ENCODE data around the gene CDKN2AIPNL.

CDKN2AIPNL gene

DNA sequence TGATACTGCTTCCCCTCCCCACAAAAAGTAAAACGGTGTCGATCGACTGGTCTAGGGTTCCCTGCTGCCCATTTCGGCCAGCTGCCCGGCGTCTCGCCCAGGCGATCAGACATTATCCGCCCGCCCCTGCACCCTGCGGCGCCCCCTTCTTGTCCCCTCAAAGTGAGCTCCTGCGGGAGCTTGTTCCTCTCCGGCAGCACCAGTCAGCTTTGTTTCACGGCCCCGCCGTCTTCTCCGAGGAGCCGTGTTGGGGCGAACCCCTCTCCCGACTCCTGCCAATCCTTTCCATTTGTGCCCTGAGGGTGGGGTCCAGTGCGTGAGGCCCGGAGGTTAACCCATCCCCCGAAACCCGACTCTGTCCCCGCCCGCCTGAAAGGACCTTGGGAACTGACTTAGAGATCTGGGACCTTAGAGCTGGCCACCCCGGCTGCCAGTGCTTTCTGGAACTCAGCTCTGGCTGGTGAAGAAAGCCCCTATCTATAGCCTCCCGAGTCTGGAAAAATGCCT, 39.8 kb downstream of the CDKN2AIPNL start:
- TF ChIP-seq, protein P1, sequence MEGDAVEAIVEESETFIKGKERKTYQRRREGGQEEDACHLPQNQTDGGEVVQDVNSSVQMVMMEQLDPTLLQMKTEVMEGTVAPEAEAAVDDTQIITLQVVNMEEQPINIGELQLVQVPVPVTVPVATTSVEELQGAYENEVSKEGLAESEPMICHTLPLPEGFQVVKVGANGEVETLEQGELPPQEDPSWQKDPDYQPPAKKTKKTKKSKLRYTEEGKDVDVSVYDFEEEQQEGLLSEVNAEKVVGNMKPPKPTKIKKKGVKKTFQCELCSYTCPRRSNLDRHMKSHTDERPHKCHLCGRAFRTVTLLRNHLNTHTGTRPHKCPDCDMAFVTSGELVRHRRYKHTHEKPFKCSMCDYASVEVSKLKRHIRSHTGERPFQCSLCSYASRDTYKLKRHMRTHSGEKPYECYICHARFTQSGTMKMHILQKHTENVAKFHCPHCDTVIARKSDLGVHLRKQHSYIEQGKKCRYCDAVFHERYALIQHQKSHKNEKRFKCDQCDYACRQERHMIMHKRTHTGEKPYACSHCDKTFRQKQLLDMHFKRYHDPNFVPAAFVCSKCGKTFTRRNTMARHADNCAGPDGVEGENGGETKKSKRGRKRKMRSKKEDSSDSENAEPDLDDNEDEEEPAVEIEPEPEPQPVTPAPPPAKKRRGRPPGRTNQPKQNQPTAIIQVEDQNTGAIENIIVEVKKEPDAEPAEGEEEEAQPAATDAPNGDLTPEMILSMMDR (IDR thresholded peaks at IDR 0.05; ENCODE audit: low read depth, low read length) = peak; percentile 1
- DNase-seq (ENCODE audit: low read depth in 2 of 2) = peak; percentile 41 to 56
- peak overlapping the region; percentile 96 to 99 for H3K4me3 ChIP-seq (replicated peaks in 1 of 2; ENCODE audit: low read depth in 2 of 2, low read length in 2 of 2)

DNA sequence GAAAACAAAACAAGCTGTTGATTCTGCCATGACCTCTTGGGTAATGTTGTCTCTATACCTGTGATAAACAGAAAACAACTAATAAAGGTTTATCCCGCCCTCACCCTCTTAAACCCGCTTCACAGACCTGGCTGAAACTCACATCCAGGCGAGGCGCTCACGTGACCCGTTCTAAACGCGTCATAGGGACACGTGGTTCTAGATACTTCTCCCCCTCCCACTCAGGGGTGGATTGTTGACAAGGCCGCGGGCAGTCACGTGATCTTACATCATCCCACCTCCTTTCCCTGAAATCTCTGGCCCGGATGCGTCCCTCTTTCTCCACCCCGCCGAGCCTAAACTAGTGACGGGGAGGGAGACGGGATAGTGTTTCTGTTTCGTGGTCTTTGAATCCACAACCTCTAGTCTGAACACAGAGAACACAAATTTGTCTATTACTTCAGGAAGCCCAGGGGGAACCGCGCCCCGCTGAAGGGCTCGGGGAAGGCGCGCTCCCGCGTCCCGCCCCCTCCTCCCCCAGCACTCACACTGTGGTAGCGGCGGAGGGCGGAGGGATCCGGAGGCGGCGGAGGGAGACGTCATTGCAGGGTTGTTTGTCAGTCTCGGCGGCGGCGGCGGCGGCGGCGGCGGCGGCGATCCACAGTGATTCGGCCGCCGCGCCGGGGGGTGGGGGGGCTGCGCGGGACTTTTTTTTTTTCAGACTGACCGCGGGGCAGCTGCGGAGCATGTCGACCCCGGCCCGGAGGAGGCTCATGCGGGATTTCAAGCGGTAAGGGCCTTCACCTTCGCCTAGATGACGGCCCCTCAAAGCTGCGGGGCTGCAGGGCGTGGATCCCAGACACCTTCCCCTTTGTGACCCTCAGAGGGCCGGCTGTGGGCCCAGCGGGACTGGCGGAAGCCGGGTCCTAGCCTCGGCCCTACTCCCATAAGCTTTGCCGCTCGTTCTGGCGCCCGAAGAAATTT, 40.5 kb downstream of the CDKN2AIPNL start, which contains the start of gene UBE2B:
TSS of gene UBE2B (plus strand) at position 699 of the 963 bp plus-strand sequence. CDS start at position 726, 27 bp downstream.
- H3K4me3 ChIP-seq (replicated peaks in 1 of 2; ENCODE audit: low read depth in 2 of 2, low read length in 2 of 2) = peak within 1 kb of the TSS; percentile 96 to 99
- peak; percentile 100 for DNase-seq (ENCODE audit: low read depth in 2 of 2)
- TF ChIP-seq, protein P1 (IDR thresholded peaks at IDR 0.05; ENCODE audit: low read depth, low read length) = no peak

DNA sequence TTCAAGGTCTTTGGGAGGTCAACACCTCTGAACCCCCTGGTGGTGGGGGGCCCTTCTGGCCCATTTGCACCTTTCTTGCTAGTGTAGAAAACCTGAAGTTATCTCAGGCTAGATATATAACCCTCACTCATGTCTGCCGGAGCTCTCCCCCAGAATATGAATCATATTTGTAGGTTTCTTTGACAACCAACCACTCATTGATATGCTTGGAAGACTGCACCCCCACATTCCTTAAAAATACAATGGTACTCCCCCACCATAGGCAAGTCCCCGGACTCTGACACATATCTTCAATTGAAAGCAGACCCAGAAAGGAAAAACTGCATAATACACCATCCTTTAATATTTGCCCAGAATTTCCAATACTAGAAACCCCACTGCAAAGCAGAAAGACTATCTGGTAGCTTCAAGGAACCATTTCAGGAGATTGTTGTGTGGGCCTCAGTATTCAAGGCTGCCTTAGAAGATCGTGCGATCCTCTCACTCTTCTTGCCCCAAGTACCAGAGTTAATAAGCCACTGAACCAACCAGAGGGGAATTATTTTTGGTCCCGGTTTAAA, 41.3 kb downstream of the CDKN2AIPNL start:
- peak; percentile 5 to 35 for DNase-seq (ENCODE audit: low read depth in 2 of 2)
- TF ChIP-seq, protein P1 (IDR thresholded peaks at IDR 0.05; ENCODE audit: low read depth, low read length) = no peak
- peak overlapping the region; percentile 96 to 99 for H3K4me3 ChIP-seq (replicated peaks in 1 of 2; ENCODE audit: low read depth in 2 of 2, low read length in 2 of 2)

DNA sequence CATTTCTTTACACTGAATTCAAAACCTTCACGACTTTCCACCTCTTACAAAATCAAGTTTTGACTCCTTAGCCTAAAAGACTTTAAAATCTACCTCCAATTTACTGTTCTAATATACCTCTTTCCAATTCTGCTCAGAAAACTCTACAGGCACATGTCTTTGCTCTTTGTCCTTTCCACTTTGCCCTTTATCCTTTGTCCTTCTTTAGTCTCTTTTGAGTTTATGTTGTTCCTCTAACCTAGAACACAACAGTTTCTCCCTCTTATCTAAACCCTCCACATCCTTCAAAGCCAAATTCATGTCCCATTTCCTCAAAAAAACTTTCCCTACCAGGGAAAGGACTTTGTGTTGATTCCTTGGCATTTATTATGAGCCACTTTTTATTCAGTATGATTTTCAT, 46.1 kb downstream of the CDKN2AIPNL start:
- TF ChIP-seq, protein P1 (IDR thresholded peaks at IDR 0.05; ENCODE audit: low read depth, low read length) = no peak
- no peak overlapping the region for H3K4me3 ChIP-seq (replicated peaks in 1 of 2; ENCODE audit: low read depth in 2 of 2, low read length in 2 of 2)
- no peak for DNase-seq (ENCODE audit: low read depth in 2 of 2)

DNA sequence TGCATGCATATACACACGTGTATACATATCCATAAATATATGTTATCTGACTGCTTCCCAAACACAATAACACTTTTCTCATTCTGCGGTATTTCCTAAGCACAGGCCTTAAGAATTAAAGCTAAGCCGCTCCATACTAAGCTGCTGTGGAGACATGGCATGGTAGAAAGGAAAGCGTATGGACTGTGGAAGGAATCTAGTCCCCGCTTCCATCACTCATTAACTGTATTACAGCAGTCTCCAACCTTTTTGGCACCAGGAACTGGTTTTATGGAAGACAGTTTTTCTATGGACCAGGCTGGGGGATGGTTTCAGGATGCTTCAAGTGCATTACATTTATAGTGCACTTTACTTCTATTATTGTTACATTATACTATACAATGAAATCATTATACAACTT, 56.0 kb downstream of the CDKN2AIPNL start:
- TF ChIP-seq, protein P1 (IDR thresholded peaks at IDR 0.05; ENCODE audit: low read depth, low read length) = no peak
- no peak overlapping the region for H3K4me3 ChIP-seq (replicated peaks in 1 of 2; ENCODE audit: low read depth in 2 of 2, low read length in 2 of 2)
- no peak for DNase-seq (ENCODE audit: low read depth in 2 of 2)
